ENCODE measurements around the gene MYOG.

The MYOG gene

GRCh38 chr1:203117611-203118575, 32.1 kb upstream of the MYOG start:
- in situ Hi-C loops (cut with MboI; ENCODE audit: low sequenced_read_pairs): no loop called here

- in situ Hi-C loops (cut with MboI; ENCODE audit: low sequenced_read_pairs): no loop called here
Measured at GRCh38 chr1:203116091-203116820, 30.4 kb upstream of the MYOG start.

GRCh38 chr1:203114202-203114601, 28.4 kb upstream of the MYOG start:
- in situ Hi-C loops (cut with MboI; ENCODE audit: low sequenced_read_pairs): no loop called here

- in situ Hi-C loops (cut with MboI; ENCODE audit: low sequenced_read_pairs): no loop called here
Measured at GRCh38 chr1:203113308-203113707, 27.5 kb upstream of the MYOG start.

- in situ Hi-C loops (cut with MboI; ENCODE audit: low sequenced_read_pairs): no loop called here
Measured at GRCh38 chr1:203112475-203112874, 26.7 kb upstream of the MYOG start.

- in situ Hi-C loops (cut with MboI; ENCODE audit: low sequenced_read_pairs): no loop called here
Measured at GRCh38 chr1:203104789-203105390, 19.1 kb upstream of the MYOG start.

GRCh38 chr1:203103829-203104495, 18.1 kb upstream of the MYOG start:
- in situ Hi-C loops (cut with MboI; ENCODE audit: low sequenced_read_pairs): no loop called here

GRCh38 chr1:203103216-203103615, 17.4 kb upstream of the MYOG start:
- in situ Hi-C loops (cut with MboI; ENCODE audit: low sequenced_read_pairs): no loop called here

- in situ Hi-C loops (cut with MboI; ENCODE audit: low sequenced_read_pairs): no loop called here
Measured at GRCh38 chr1:203101813-203102634, 16.2 kb upstream of the MYOG start.

- in situ Hi-C loops (cut with MboI; ENCODE audit: low sequenced_read_pairs): no loop called here
Measured at GRCh38 chr1:203100516-203100869, 14.7 kb upstream of the MYOG start.

GRCh38 chr1:203099805-203100515, 14.1 kb upstream of the MYOG start:
- in situ Hi-C loops (cut with MboI; ENCODE audit: low sequenced_read_pairs): no loop called here

- in situ Hi-C loops (cut with MboI; ENCODE audit: low sequenced_read_pairs): no loop called here
Measured at GRCh38 chr1:203098914-203099520, 13.2 kb upstream of the MYOG start.

GRCh38 chr1:203098445-203098844, 12.6 kb upstream of the MYOG start:
- in situ Hi-C loops (cut with MboI; ENCODE audit: low sequenced_read_pairs): no loop called here

GRCh38 chr1:203097001-203097400, 11.2 kb upstream of the MYOG start:
- in situ Hi-C loops (cut with MboI; ENCODE audit: low sequenced_read_pairs): no loop called here

GRCh38 chr1:203096566-203096965, 10.8 kb upstream of the MYOG start:
- in situ Hi-C loops (cut with MboI; ENCODE audit: low sequenced_read_pairs): no loop called here

- in situ Hi-C loops (cut with MboI; ENCODE audit: low sequenced_read_pairs): no loop called here
Measured at GRCh38 chr1:203095061-203095690, 9.4 kb upstream of the MYOG start.

- in situ Hi-C loops (cut with MboI; ENCODE audit: low sequenced_read_pairs): no loop called here
Measured at GRCh38 chr1:203093754-203094410, 8.1 kb upstream of the MYOG start.

- in situ Hi-C loops (cut with MboI; ENCODE audit: low sequenced_read_pairs): no loop called here
Measured at GRCh38 chr1:203091761-203092330, 6.0 kb upstream of the MYOG start.
